ENCODE measurements around the gene ZNF407.
"Not testable (repeated sequence)": the region's sequence is repeated elsewhere in the genome, so short reads cannot be mapped to it uniquely, and the experiment has no call there.

The ZNF407 gene

GRCh38 chr18:75101916-75102315 is 504.2 kb downstream of the ZNF407 start:
- DNase-seq (ENCODE audit: low spot score), result no peak

DNA sequence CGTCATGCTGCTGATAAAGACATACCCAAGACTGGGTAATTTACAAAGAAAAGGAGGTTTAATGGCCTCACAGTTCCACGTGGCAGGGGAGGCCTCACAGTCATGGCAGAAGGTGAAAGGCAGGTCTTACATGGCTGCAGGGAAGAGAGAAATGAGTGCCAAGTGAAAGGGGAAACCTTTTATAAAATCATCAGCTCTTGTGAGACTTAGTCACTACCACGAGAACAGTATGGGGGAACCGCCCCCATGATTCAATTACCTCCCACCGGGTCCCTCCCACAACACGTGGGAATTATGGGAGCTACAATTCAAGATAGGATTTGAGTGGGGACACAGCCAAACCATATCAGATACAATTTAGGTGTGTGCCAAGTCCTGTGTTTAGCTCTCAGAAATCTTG is 506.4 kb downstream of the ZNF407 start:
- DNase-seq (ENCODE audit: low spot score), result not testable (repeated sequence)

DNA sequence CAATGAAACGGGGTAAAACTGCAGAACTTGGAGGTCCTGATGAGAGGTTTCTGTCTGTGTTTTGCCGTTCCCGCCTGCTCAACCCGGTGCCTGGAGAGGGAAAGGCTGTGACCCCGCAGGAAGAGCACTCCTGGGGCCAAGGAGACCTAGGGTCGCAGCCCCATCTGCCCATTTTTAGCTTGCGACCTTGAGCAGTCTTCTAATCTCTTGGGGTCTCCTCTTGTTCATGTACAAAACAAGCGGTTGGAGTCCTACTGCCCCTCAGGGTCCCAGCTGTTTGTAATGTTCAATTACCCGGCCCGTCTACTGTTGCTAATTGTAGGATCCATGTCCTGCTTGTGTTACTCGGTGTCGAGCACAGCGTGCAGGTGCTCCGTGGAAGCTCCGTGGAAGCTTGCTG is 506.8 kb downstream of the ZNF407 start:
- no peak for DNase-seq (ENCODE audit: low spot score)

DNA sequence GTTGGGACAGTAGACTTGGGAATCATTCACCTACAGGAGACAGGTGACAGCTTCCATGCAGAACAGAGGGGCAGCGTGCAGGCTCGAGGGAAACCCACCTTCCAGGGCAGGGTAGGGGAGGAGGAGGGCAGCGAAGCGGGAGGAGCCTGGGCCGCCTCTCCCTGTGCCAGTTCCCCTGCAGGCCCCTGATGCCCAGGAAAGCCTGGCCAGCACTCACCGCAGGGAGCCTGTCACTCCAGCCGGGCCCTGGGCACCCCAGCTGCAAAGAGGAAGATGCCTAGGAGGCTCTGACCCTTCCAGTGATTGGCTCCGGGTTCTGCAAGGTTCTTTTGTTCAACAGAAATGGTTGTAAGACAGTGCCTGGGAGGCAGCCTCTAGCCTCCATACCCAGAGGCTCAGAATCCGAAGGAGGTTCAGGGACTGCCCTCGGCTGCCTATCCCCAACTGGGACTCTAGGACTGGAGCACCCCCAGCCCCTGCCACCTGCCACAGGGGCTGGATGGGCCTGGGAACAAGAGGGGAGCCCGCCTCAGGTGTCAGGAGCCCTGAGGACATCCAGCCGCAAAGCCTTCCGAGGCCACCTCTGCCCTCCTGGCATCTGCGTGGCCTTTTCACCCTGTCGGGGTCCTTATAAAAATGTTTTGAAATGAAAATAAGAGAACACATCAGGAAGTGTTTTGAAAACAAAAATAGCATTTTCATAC is 508.0 kb downstream of the ZNF407 start:
- no peak for DNase-seq (ENCODE audit: low spot score)

GRCh38 chr18:75106746-75107145 is 509.1 kb downstream of the ZNF407 start:
- no peak for DNase-seq (ENCODE audit: low spot score)

DNA sequence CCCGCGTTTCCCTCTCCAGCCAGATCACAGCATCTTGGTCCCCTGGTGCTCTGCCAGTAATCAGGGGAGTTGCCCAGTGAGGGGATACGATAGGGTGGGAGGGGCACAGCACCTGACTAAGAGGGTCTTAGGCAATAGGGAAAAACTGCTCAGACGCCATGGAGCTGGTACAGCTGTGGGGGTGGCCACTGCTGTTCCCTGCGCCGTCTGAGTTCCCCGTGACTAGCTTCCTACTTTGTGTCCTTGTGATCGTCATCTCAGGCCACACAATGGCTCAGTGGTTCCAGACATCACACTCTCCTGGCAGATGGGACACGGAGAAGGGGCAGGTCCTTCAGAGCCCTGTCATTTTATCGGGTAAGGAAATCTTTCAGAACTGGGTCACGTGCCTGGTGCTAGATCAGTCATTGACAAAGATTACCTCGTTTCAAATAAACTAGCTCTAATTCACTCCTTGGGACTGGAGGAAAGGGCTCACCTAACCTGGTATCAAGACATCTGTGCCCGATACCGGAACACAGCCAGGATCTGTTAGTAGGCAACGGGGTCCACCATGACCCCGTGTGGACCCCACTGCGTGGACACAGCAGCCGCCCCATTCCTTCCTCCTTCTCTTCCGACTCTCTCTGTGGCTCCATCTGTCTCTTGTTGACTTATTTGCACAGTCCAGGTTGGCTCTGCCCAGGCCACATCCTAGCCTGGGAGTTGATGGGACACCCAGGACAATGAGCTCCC is 509.7 kb downstream of the ZNF407 start:
- DNase-seq (ENCODE audit: low spot score), result no peak

DNA sequence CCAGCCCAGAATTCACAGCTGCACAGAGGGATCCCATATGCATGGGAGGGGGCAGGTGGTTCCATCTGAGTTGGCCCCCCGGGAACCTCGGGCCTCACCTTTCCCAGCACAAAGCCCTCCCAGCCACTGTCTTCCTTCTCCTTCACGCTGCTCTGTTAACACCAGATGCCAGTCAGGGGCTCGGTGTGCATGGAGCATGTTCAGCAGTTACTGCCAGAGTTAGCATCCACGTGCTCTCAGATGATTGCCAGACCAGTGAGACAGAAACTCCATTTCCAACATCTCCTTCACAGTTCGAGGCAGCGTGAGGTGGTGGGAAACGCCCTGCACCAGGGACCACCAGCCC is 510.2 kb downstream of the ZNF407 start:
- DNase-seq (ENCODE audit: low spot score), result no peak

- DNase-seq (ENCODE audit: low spot score), result no peak
These were observed 511.1 kb downstream of the ZNF407 start for GRCh38 chr18:75108579-75109318.

DNA sequence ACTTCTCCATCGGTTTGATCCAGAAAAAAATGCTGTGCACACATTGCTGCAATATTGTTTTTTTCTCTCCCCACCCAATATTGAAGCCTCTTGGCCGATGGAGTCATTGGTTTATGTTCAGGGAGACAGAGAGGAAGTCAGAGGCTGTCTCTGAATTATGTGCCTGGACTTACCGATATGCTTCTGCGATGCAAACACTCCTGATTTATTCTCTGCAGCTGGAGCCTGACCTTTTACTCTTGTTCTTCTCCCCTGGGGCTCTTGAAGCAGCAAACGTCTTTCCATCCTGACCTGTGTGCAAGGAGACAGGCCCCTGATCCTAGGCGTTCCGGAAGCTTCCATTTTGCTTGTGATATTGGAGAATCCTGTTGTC is 511.6 kb downstream of the ZNF407 start:
- DNase-seq (ENCODE audit: low spot score), result no peak

GRCh38 chr18:75109819-75110218 is 512.1 kb downstream of the ZNF407 start:
- DNase-seq (ENCODE audit: low spot score), result no peak

DNA sequence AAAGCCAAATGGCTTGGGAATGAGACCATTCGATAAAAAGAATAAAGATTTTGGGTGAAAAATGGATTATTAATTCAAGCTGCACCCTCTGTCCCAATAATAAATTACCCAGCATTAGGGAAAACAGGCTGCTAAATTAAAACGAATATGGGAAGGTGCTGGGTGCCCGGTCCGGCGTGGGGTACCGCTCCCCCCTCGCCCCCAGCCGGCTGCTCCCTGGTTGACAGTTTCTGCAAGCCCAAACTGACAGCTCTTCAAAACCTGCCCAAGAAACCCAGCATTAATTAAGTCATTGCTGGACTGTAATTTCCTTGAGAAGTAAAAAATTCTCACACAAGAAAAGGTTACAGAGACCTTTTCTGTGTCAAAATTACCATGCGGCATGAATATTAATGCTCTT is 512.6 kb downstream of the ZNF407 start:
- no peak for DNase-seq (ENCODE audit: low spot score)

- no peak for DNase-seq (ENCODE audit: low spot score)
These were observed 513.3 kb downstream of the ZNF407 start for GRCh38 chr18:75110846-75111415.

DNA sequence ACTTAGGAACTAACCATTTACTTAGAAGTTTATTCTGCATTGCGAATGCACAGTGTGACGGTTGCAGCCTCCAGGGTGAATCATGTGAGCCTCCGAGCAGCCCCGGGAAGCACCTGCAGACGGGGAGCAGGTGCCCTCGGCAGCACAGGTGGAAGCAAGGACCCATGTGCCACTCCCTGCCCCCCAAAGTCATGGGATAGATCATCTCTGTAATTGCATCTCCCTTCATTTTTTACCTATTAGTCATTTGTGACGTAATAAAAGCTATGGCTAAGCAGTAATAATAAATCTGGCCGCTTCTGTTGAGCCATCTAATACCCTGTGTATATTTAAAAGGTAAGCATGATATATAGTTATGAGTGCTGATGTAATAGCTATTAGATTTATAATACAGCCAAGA is 514.1 kb downstream of the ZNF407 start:
- DNase-seq (ENCODE audit: low spot score), result no peak

DNA sequence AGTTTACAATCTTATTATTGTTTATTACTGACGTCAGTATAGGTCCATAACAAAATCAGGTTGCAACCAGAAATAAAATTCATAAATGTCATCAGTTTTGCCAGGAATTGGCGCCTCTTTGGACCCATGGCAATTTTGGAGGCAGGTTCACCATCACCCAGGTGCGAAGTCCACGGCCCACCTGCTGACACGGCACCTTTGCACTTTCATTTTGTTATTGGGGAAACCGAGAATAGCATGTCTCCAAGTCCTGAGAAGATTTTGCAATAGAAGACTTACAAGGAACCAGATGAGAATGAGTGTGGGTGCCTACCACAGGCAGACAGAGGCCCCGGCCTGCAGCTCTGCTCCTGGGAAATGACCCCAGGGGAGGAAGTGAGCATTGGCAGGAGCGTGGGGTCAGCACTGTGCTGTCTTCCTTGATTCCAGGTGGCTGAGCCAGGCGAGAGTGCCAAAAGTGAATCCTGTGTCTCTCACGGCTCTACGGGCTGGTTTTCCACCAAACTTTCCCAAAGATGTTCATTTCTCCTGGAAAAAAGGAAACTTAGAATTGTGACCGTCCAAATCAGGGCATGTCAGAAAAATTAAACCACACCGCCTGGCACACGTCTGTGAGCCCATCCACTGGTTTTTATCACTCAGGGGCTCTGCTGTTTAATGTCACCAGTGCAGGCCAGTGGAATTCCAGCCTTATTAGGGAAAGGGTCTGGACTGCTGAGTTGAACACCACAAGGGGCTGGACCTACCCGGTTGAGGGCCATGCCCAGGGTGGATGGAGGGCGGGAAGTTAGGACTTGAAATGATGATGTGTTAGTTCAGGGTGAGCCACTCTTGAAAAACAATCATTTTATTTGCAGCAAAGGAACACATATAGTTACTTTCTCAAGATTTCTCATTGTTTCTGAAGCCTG is 514.8 kb downstream of the ZNF407 start:
- DNase-seq (ENCODE audit: low spot score), result no peak

GRCh38 chr18:75113455-75113854 is 515.8 kb downstream of the ZNF407 start:
- no peak for DNase-seq (ENCODE audit: low spot score)

GRCh38 chr18:75114231-75114764 is 516.6 kb downstream of the ZNF407 start:
- DNase-seq (ENCODE audit: low spot score), result no peak
